Measurements from ENCODE around the gene GALNT7. TPM values are rescaled to one million over a fixed set of nuclear protein-coding genes. Genes with fewer than 3 reads are reported as not detected.

The GALNT7 gene
- total and polyA plus RNA-seq, 2 donors (not counting 3 experiments of a cell fraction or from before 2014, with no cell fraction given): 19.6 to 54.6 TPM

DNA sequence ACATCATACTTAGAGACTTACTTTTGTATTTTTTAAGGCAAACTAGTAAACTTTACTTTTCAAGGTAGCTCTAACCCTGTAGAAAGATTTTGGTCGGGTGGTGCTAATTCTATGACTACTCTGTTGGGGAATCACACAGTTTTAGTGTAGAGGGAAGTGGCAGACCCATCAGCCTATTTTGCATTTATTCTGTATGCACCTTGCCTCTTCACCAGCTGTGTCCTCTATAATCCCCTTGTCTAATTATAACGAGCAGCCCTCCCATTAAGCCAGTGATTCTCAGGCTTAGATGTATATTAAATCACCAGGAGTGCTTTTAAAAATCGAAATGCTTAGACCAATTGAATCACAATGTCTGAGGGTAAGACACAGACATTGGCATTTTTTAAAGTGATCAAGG is 78.1 kb downstream of the GALNT7 start:
- BruUV-seq (replicated peaks): no TSS peak
- Histone ChIP-seq H4K20me1 (replicated peaks; ENCODE audit: control insufficient read depth, extremely low read depth, insufficient read depth, low read length) (no peaks in the 10 kb centered on the region), H3K36me3 (ENCODE audit: control insufficient read depth in 2 of 2, extremely low read depth in 1 of 2, insufficient read depth in 2 of 2, low read length in 2 of 2) (no peaks in the 10 kb centered on the region), H3K9me1 (replicated peaks; ENCODE audit: control insufficient read depth, extremely low read depth, insufficient read depth, low read length) (no peaks in the 10 kb centered on the region), H3K9ac (replicated peaks; ENCODE audit: extremely low read depth, insufficient read depth, low read length) (no peak overlapping the region), H3K4me3 (replicated peaks in 1 of 3; ENCODE audit: insufficient read depth in 1 of 3, low read depth in 1 of 3, low read length in 3 of 3) (no peak overlapping the region), H2AFZ (ENCODE audit: low read depth, low read length) (no peak overlapping the region), H3K4me2 (ENCODE audit: insufficient read depth, low read length) (no peak overlapping the region), H3K79me2 (ENCODE audit: control insufficient read depth, insufficient read depth, low read length) (no peaks in the 10 kb centered on the region), H3K9me3 (replicated peaks; ENCODE audit: control insufficient read depth, insufficient read depth, low read length) (no peaks in the 10 kb centered on the region), H3K4me1 (ENCODE audit: control insufficient read depth, extremely low read depth, insufficient read depth, low read length) (peaks cover 14% of the 10 kb centered on the region), H3K27me3 (ENCODE audit: control insufficient read depth in 2 of 2, insufficient read depth in 2 of 2, low read length in 2 of 2) (no peaks in the 10 kb centered on the region), H3K27ac (ENCODE audit: insufficient read depth, low read depth, low read length) (no peak overlapping the region)
- ChIA-PET CTCF (interaction anchor here (1.0 to 1.9 kb wide), 3 partner anchors 13 to 233 kb away, joined by 3 to 9 read pairs (median 4); no protein-coding TSS in a partner anchor), POLR2A (no interaction called here)
- no peak for FAIRE-seq
- no peak for DNase-seq (ENCODE audit: low read depth, low spot score)
- dilution Hi-C loops (cut with MboI; ENCODE audit: extremely low pct_ligation_motif_present, low sequenced_read_pairs): no loop called here
- TF ChIP-seq EZH2 (IDR thresholded peaks at IDR 0.05; ENCODE audit: borderline replicate concordance, low read depth, low read length, severe bottlenecking) (no peak), MYC (IDR thresholded peaks at IDR 0.05; ENCODE audit: low read depth, low read length) (no peak), CTCF (IDR thresholded peaks at IDR 0.05; ENCODE audit: extremely low read depth in 1 of 2, insufficient read depth in 1 of 2, low read depth in 1 of 2, low read length in 2 of 2) (no peak), POLR2A (IDR thresholded peaks at IDR 0.05; ENCODE audit: low read depth, low read length) (no peak), JUN (IDR thresholded peaks at IDR 0.05; ENCODE audit: borderline replicate concordance, insufficient read depth, insufficient read length, low read depth) (no peak), FOS (IDR thresholded peaks at IDR 0.05; ENCODE audit: borderline replicate concordance, insufficient read depth, low read length) (no peak), GATA2 (IDR thresholded peaks at IDR 0.05; ENCODE audit: insufficient read depth, insufficient read length, low read depth, low read length) (no peak), POLR2AphosphoS5 (IDR thresholded peaks at IDR 0.05; ENCODE audit: insufficient read depth, low read depth, low read length) (no peak)
- TF ChIP-seq, protein P1, sequence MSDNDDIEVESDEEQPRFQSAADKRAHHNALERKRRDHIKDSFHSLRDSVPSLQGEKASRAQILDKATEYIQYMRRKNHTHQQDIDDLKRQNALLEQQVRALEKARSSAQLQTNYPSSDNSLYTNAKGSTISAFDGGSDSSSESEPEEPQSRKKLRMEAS (IDR thresholded peaks at IDR 0.05; ENCODE audit: insufficient read depth, insufficient read length): no peak
- intact Hi-C loops (cut with micrococcal nuclease): no loop called here

Data from endothelial cell of umbilical vein (primary cell).